ENCODE measurements around the gene PAGE2B. TPM values are rescaled to one million over a fixed set of nuclear protein-coding genes. Genes with fewer than 3 reads are reported as not detected.
"Not testable (repeated sequence)": the region's sequence is repeated elsewhere in the genome, so short reads cannot be mapped to it uniquely, and the experiment has no call there.

The PAGE2B gene
- total RNA-seq, 1 donor: not detected

- Histone ChIP-seq H3K4me1 (ENCODE audit: insufficient read depth, low read length) (no peaks in the 10 kb centered on the region), H3K9me3 (ENCODE audit: low read depth, low read length) (no peaks in the 10 kb centered on the region), H3K27me3 (ENCODE audit: insufficient read depth, low read length) (no peaks in the 10 kb centered on the region), H3K4me3 (ENCODE audit: low read length) (no peak overlapping the region)
Measured at GRCh38 chrX:55072286-55072685, 2.5 kb upstream of the PAGE2B start.

GRCh38 chrX:55088795-55089489, 14.1 kb downstream of the PAGE2B start, which contains the start of gene PAGE2:
Gene PAGE2 (plus strand): TSS chrX:55089018. CDS start chrX:55090021, 1,003 bp downstream.
- Histone ChIP-seq H3K27me3 (ENCODE audit: insufficient read depth, low read length) (no peaks in the 10 kb centered on the region), H3K4me3 (ENCODE audit: low read length) (no peak within 1 kb of the TSS), H3K4me1 (ENCODE audit: insufficient read depth, low read length) (no peaks in the 10 kb centered on the region), H3K9me3 (ENCODE audit: low read depth, low read length) (no peaks in the 10 kb centered on the region)

GRCh38 chrX:55098691-55099090, 23.9 kb downstream of the PAGE2B start:
- Histone ChIP-seq H3K4me1 (ENCODE audit: insufficient read depth, low read length) (no peaks in the 10 kb centered on the region), H3K27me3 (ENCODE audit: insufficient read depth, low read length) (no peaks in the 10 kb centered on the region), H3K4me3 (ENCODE audit: low read length) (no peak overlapping the region), H3K9me3 (ENCODE audit: low read depth, low read length) (no peaks in the 10 kb centered on the region)

- Histone ChIP-seq H3K9me3 (ENCODE audit: low read depth, low read length) (no peaks in the 10 kb centered on the region), H3K27me3 (ENCODE audit: insufficient read depth, low read length) (no peaks in the 10 kb centered on the region), H3K4me1 (ENCODE audit: insufficient read depth, low read length) (no peaks in the 10 kb centered on the region), H3K4me3 (ENCODE audit: low read length) (no peak overlapping the region)
Measured at GRCh38 chrX:55099162-55099561, 24.3 kb downstream of the PAGE2B start.

- H3K27me3 ChIP-seq (ENCODE audit: insufficient read depth, low read length): no peaks in the 10 kb centered on the region
- no peaks in the 10 kb centered on the region for H3K4me1 ChIP-seq (ENCODE audit: insufficient read depth, low read length)
- H3K9me3 ChIP-seq (ENCODE audit: low read depth, low read length): no peaks in the 10 kb centered on the region
- H3K4me3 ChIP-seq (ENCODE audit: low read length): no peak overlapping the region
Measured at GRCh38 chrX:55102754-55103153, 27.9 kb downstream of the PAGE2B start.

- no peaks in the 10 kb centered on the region for H3K9me3 ChIP-seq (ENCODE audit: low read depth, low read length)
- H3K27me3 ChIP-seq (ENCODE audit: insufficient read depth, low read length): no peaks in the 10 kb centered on the region
- no peaks in the 10 kb centered on the region for H3K4me1 ChIP-seq (ENCODE audit: insufficient read depth, low read length)
- no peak overlapping the region for H3K4me3 ChIP-seq (ENCODE audit: low read length)
Measured at GRCh38 chrX:55107262-55107661, 32.4 kb downstream of the PAGE2B start.

- no peak overlapping the region for H3K4me3 ChIP-seq (ENCODE audit: low read length)
Measured at GRCh38 chrX:55107911-55108310, 33.1 kb downstream of the PAGE2B start.

GRCh38 chrX:55109306-55109705, 34.5 kb downstream of the PAGE2B start:
- no peaks in the 10 kb centered on the region for H3K27me3 ChIP-seq (ENCODE audit: insufficient read depth, low read length)
- no peaks in the 10 kb centered on the region for H3K9me3 ChIP-seq (ENCODE audit: low read depth, low read length)
- no peaks in the 10 kb centered on the region for H3K4me1 ChIP-seq (ENCODE audit: insufficient read depth, low read length)
- H3K4me3 ChIP-seq (ENCODE audit: low read length): no peak overlapping the region

More at GRCh38 chrX:55107911-55108310, 33.1 kb downstream of the PAGE2B start:
- H3K27me3 ChIP-seq (ENCODE audit: insufficient read depth, low read length): no peaks in the 10 kb centered on the region
- H3K4me1 ChIP-seq (ENCODE audit: insufficient read depth, low read length): no peaks in the 10 kb centered on the region
- H3K9me3 ChIP-seq (ENCODE audit: low read depth, low read length): no peaks in the 10 kb centered on the region

GRCh38 chrX:55111578-55112254, 36.9 kb downstream of the PAGE2B start:
- no peaks in the 10 kb centered on the region for H3K4me1 ChIP-seq (ENCODE audit: insufficient read depth, low read length)
- no peaks in the 10 kb centered on the region for H3K27me3 ChIP-seq (ENCODE audit: insufficient read depth, low read length)
- H3K9me3 ChIP-seq (ENCODE audit: low read depth, low read length): no peaks in the 10 kb centered on the region
- no peak overlapping the region for H3K4me3 ChIP-seq (ENCODE audit: low read length)

- not testable (repeated sequence) for H3K4me3 ChIP-seq (ENCODE audit: low read length); H3K9me3 ChIP-seq (ENCODE audit: low read depth, low read length); H3K4me1 ChIP-seq (ENCODE audit: insufficient read depth, low read length); H3K27me3 ChIP-seq (ENCODE audit: insufficient read depth, low read length)
Measured at GRCh38 chrX:55116589-55116988, 41.8 kb downstream of the PAGE2B start.

- no peaks in the 10 kb centered on the region for H3K9me3 ChIP-seq (ENCODE audit: low read depth, low read length)
- no peaks in the 10 kb centered on the region for H3K27me3 ChIP-seq (ENCODE audit: insufficient read depth, low read length)
- H3K4me1 ChIP-seq (ENCODE audit: insufficient read depth, low read length): no peaks in the 10 kb centered on the region
- no peak overlapping the region for H3K4me3 ChIP-seq (ENCODE audit: low read length)
Measured at GRCh38 chrX:55118574-55118973, 43.7 kb downstream of the PAGE2B start.

GRCh38 chrX:55119271-55119670, 44.4 kb downstream of the PAGE2B start:
- H3K27me3 ChIP-seq (ENCODE audit: insufficient read depth, low read length): no peaks in the 10 kb centered on the region
- H3K4me1 ChIP-seq (ENCODE audit: insufficient read depth, low read length): no peaks in the 10 kb centered on the region
- no peak overlapping the region for H3K4me3 ChIP-seq (ENCODE audit: low read length)
- no peaks in the 10 kb centered on the region for H3K9me3 ChIP-seq (ENCODE audit: low read depth, low read length)

- no peaks in the 10 kb centered on the region for H3K4me1 ChIP-seq (ENCODE audit: insufficient read depth, low read length)
- H3K27me3 ChIP-seq (ENCODE audit: insufficient read depth, low read length): no peaks in the 10 kb centered on the region
- no peak overlapping the region for H3K4me3 ChIP-seq (ENCODE audit: low read length)
- no peaks in the 10 kb centered on the region for H3K9me3 ChIP-seq (ENCODE audit: low read depth, low read length)
Measured at GRCh38 chrX:55119712-55120111, 44.9 kb downstream of the PAGE2B start.

GRCh38 chrX:55120761-55121358, 46.0 kb downstream of the PAGE2B start:
- no peaks in the 10 kb centered on the region for H3K9me3 ChIP-seq (ENCODE audit: low read depth, low read length)
- H3K4me3 ChIP-seq (ENCODE audit: low read length): no peak overlapping the region
- H3K27me3 ChIP-seq (ENCODE audit: insufficient read depth, low read length): no peaks in the 10 kb centered on the region
- no peaks in the 10 kb centered on the region for H3K4me1 ChIP-seq (ENCODE audit: insufficient read depth, low read length)

GRCh38 chrX:55123900-55124299, 49.1 kb downstream of the PAGE2B start:
- H3K27me3 ChIP-seq (ENCODE audit: insufficient read depth, low read length): no peaks in the 10 kb centered on the region
- no peaks in the 10 kb centered on the region for H3K9me3 ChIP-seq (ENCODE audit: low read depth, low read length)
- H3K4me3 ChIP-seq (ENCODE audit: low read length): no peak overlapping the region
- no peaks in the 10 kb centered on the region for H3K4me1 ChIP-seq (ENCODE audit: insufficient read depth, low read length)

Data from mononuclear cell (primary cell).